ENCODE data around the gene WDR88. TPM values are rescaled to one million over a fixed set of nuclear protein-coding genes. Genes with fewer than 3 reads are reported as not detected.

Gene WDR88
- total and polyA plus RNA-seq, 9 donors = 0.79 TPM; not detected in 8

GRCh38 chr19:33205531-33206260 is 73.8 kb downstream of the WDR88 start:
- intact Hi-C loops (cut with DNase I) = loop anchor here in 2 of 4 donors (10.0 kb wide), 2 partner anchors 61 to 231 kb away; partner anchors contain the start of genes CEP89 (in 1 of the 2) and FAAP24 (in 1 of the 2)
- DNase-seq = no peak
- Histone ChIP-seq H3K27me3 (no peaks in the 10 kb centered on the region), H3K9me3 (no peaks in the 10 kb centered on the region), H3K4me1 (ENCODE audit: insufficient read depth) (no peaks in the 10 kb centered on the region), H3K36me3 (no peaks in the 10 kb centered on the region), H3K4me3 (no peak overlapping the region), H3K27ac (no peak overlapping the region)
- TF ChIP-seq CTCF (IDR thresholded peaks at IDR 0.05) = no peak
- no peak for TF ChIP-seq EP300 (IDR thresholded peaks at IDR 0.05)
- TF ChIP-seq POLR2A (IDR thresholded peaks at IDR 0.05) = no peak
- 91 to 92% (median 92%) methylated on average over 55 to 64 of the region's 64 CpGs for WGBS, 3 donors

- WGBS, 3 donors = 88 to 94% (median 90%) methylated on average over 37 to 38 of the region's 38 CpGs
- TF ChIP-seq EP300 (IDR thresholded peaks at IDR 0.05) (no peak), POLR2A (IDR thresholded peaks at IDR 0.05) (no peak), CTCF (IDR thresholded peaks at IDR 0.05) (no peak)
- Histone ChIP-seq H3K9me3 (no peaks in the 10 kb centered on the region), H3K4me1 (ENCODE audit: insufficient read depth) (no peaks in the 10 kb centered on the region), H3K27ac (no peak overlapping the region), H3K36me3 (no peaks in the 10 kb centered on the region), H3K27me3 (no peaks in the 10 kb centered on the region), H3K4me3 (no peak overlapping the region)
- intact Hi-C loops (cut with DNase I) = loop anchor here in 2 of 4 donors (10.0 kb wide), 2 partner anchors 62 to 232 kb away; partner anchors contain the start of genes CEP89 (in 1 of the 2) and FAAP24 (in 1 of the 2)
- no peak for DNase-seq
Observed at GRCh38 chr19:33206261-33207039, 74.5 kb downstream of the WDR88 start.

GRCh38 chr19:33207040-33207620 is 75.2 kb downstream of the WDR88 start:
- intact Hi-C loops (cut with DNase I) = loop anchor here in 2 of 4 donors (10.0 kb wide), 2 partner anchors 62 to 232 kb away; partner anchors contain the start of genes CEP89 (in 1 of the 2) and FAAP24 (in 1 of the 2)
- H3K27me3 ChIP-seq = no peaks in the 10 kb centered on the region
- no peak overlapping the region for H3K27ac ChIP-seq
- H3K9me3 ChIP-seq = no peaks in the 10 kb centered on the region
- no peaks in the 10 kb centered on the region for H3K36me3 ChIP-seq
- no peak overlapping the region for H3K4me3 ChIP-seq
- WGBS, 3 donors = 81 to 92% (median 90%) methylated on average over 30 to 38 of the region's 38 CpGs
- no peaks in the 10 kb centered on the region for H3K4me1 ChIP-seq (ENCODE audit: insufficient read depth)
- DNase-seq = no peak
- TF ChIP-seq EP300 (IDR thresholded peaks at IDR 0.05) (no peak), CTCF (IDR thresholded peaks at IDR 0.05) (no peak), POLR2A (IDR thresholded peaks at IDR 0.05) (no peak)

GRCh38 chr19:33207903-33208302 is 76.0 kb downstream of the WDR88 start:
- Histone ChIP-seq H3K27me3 (no peaks in the 10 kb centered on the region), H3K4me1 (ENCODE audit: insufficient read depth) (no peaks in the 10 kb centered on the region), H3K4me3 (no peak overlapping the region), H3K9me3 (no peaks in the 10 kb centered on the region), H3K27ac (no peak overlapping the region), H3K36me3 (no peaks in the 10 kb centered on the region)
- TF ChIP-seq CTCF (IDR thresholded peaks at IDR 0.05) (no peak), EP300 (IDR thresholded peaks at IDR 0.05) (no peak), POLR2A (IDR thresholded peaks at IDR 0.05) (no peak)
- intact Hi-C loops (cut with DNase I) = loop anchor here in 2 of 4 donors (10.0 kb wide), 2 partner anchors 63 to 233 kb away; partner anchors contain the start of genes CEP89 (in 1 of the 2) and FAAP24 (in 1 of the 2)
- WGBS, 3 donors = 90 to 92% (median 91%) methylated on average over 9 of the region's 9 CpGs
- no peak for DNase-seq

Measured in ovary (tissue), 9 donors.